GM12891 (cell line): ENCODE measurements around the gene SECTM1.

Experiments used
- PAX5 ChIP-seq: IDR thresholded peaks from 2 replicates; pipeline ENCODE4 v1.6.1; 2011; ENCODE audit warnings: low read length, moderate library complexity, mild to moderate bottlenecking; ENCODE audit not compliant: insufficient read depth, severe bottlenecking
- POLR2A ChIP-seq: IDR thresholded peaks from 2 replicates; pipeline ENCODE4 v1.6.1; 2011; ENCODE audit warnings: low read depth, low read length, control low read depth
- POLR2AphosphoS5 ChIP-seq: IDR thresholded peaks from 2 replicates; pipeline ENCODE4 v1.6.1; 2011; ENCODE audit warnings: low read depth, low read length, control low read depth
- POU2F2 ChIP-seq: IDR thresholded peaks from 2 replicates; pipeline ENCODE4 v1.6.1; 2011; ENCODE audit warnings: low read depth, mild to moderate bottlenecking, control low read depth, low read length, moderate library complexity
- SPI1 ChIP-seq: IDR thresholded peaks from 2 replicates; pipeline ENCODE4 v1.6.1; 2011; ENCODE audit warnings: low read depth, low read length, control low read depth
- TAF1 ChIP-seq: IDR thresholded peaks from 2 replicates; pipeline ENCODE4 v1.6.1; 2011; ENCODE audit warnings: low read depth, low read length, control low read depth

GRCh38 chr17:82281502-82282238, 51.9 kb downstream of the SECTM1 start:
- TF ChIP-seq POLR2AphosphoS5 = no peak
- no peak for TF ChIP-seq TAF1
- no peak for TF ChIP-seq POLR2A
- TF ChIP-seq SPI1 = no peak
- TF ChIP-seq PAX5 = no peak
- no peak for TF ChIP-seq POU2F2
